GM18511 (cell line): Measurements from ENCODE around the gene GRM1.

Experiments
- ATAC-seq: cut with Tn5 transposase; IDR thresholded peaks from one replicate; pipeline ENCODE4 v1.9.1; 2021; ENCODE audit warnings: mild to moderate bottlenecking, moderate library complexity; ENCODE audit not compliant: unreplicated experiment

Gene GRM1

GRCh38 chr6:146095481-146095880 is 66.6 kb downstream of the GRM1 start:
- ATAC-seq, result no peak

- no peak for ATAC-seq
Measured at GRCh38 chr6:146097586-146097985, 68.7 kb downstream of the GRM1 start.

- ATAC-seq, result no peak
Measured at GRCh38 chr6:146100776-146101175, 71.9 kb downstream of the GRM1 start.

DNA sequence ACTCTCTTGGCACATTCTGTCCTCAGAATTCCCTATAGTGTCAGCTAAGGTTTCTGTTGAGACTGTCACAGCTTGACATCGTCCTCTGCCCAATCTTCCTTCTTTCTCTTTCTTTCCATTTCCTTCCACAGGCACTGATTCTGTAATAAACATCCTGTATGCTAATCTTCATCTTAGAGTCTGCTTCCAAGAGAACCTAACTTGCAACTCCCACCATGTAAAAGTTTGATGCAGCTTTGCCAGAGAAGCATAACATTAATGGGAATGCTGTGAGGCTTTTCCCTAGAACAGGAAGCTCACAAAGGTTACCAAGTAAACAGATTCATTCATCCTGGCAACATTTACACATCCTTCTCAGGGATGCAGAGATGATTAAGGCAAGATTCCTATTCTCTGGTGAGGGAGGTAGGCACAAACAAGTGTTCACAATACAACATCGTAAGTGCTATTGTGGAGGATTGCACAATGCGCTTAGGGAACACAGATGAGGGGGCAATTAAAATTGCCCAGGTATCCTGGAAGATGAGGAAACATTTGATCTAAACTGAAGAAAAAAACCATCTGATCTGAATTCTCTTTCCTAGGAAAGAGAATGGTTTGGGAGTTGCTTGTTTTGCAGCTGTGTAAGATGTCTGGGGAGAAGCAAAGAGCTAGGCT is 74.7 kb downstream of the GRM1 start:
- no peak for ATAC-seq

- no peak for ATAC-seq
Measured at GRCh38 chr6:146106532-146106931, 77.7 kb downstream of the GRM1 start.

GRCh38 chr6:146110990-146111389 is 82.1 kb downstream of the GRM1 start:
- no peak for ATAC-seq

DNA sequence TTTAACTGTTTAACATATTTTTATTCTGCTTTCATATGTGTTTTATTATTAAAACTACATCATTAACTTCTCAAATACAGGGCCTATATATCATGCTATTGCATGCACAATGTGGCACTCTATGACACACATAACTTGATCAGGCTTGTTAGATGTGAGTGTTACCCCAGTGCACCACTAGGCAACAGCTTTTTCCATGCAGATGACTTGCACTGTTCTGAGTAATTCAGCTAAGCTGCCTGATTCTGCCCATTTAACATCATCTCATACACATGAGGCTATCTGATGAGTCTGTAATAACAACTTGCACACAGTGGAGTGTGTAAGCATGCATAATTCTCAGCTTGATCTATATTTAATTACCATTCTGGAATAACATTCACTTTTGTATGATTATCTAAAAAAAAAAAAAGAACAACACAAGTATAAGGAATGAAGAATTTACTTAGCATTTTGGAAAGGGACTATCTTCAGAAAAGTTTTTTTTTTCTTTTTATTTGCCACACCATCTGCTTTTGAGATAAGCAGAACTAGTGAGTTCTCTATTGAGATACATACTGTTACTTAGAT is 83.1 kb downstream of the GRM1 start:
- ATAC-seq, result no peak

DNA sequence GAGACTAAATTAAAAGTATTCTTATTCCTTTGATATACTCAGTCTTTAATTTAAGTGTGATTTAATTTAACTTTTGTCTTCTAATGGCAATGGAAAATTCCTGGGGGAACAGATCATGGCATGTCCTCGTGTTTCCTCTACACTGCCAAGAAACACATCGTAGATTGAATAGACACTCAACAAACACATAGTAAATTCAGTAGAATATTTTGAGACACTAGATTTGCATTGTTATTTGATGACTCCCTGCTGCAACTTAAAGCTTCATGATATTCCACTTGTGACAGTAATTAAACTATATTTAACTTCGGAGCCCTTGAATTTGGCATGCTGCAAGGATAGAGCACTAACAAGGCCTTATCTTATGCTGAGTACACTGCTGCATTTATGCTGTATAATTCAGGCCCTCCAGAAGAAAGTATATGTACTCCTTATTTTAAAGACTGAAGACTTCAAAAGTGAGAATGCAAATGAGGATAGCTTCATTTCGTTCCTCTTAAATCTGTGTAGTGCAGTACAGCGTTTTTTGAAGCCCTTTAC is 84.3 kb downstream of the GRM1 start:
- no peak for ATAC-seq

DNA sequence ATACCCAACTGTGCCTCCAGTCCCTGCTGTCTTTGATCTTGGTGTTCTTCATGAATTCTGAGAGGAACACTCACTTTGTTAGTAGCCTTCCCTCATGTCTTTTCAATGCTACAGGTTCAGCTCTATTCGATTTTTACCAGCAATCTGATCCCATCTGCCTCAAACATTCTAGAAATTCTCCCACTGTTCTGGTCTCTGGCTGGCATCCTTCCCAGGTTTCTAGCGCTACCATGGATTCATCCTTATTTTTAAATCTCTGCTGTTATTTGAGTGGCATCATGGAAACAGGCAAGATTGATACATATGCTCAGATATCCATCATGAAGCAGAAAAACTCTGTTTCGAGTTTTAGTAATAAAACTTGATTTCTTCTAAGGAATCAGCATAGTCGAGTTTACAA is 94.8 kb downstream of the GRM1 start:
- ATAC-seq, result no peak

- ATAC-seq, result no peak
Measured at GRCh38 chr6:146127447-146128215, 98.8 kb downstream of the GRM1 start.

- no peak for ATAC-seq
Measured at GRCh38 chr6:146133866-146134265, 105.0 kb downstream of the GRM1 start.

GRCh38 chr6:146135167-146135566 is 106.3 kb downstream of the GRM1 start:
- ATAC-seq, result no peak

- ATAC-seq, result no peak
Measured at GRCh38 chr6:146146836-146147235, 118.0 kb downstream of the GRM1 start.

DNA sequence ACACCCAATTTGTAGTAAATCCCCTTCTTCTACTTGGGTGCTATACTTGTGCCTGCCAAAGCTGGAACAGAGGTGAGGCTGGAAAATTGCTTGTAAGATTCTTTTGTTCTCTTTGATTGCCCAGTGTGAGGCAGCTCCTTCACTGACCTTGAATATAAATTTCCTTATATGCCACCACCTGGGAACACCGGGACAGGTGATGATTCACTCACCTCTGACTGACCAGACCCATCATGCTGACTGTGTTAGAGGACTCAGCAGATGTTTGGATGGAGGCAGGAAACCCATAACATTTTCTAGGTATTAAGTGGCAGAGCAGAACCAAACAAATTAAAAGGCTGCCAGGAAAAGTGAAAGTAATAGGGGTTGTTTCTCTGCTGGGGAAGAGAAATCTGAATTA is 120.9 kb downstream of the GRM1 start:
- ATAC-seq, result no peak

GRCh38 chr6:146153040-146153758 is 124.3 kb downstream of the GRM1 start:
- peak; percentile 96 for ATAC-seq

DNA sequence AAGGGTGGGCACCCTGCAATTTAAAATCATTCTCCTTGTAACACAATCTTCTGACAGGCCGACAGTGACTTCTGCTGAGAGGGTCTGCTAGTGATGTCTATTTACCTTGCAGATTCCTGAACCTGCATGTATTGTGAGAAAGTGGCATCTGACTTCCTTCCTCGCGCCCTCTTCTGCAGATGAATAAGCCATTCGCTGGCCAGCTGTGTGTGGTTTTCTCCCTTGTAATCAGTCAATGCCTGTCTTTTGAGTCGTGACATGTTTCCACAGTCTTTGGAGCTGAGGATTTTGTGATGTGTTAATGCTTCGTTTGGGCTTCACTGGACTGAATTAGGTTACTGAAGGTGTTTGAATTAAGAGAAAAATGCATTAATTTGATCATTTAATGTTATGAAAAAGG is 125.3 kb downstream of the GRM1 start:
- peak; percentile 28 for ATAC-seq

DNA sequence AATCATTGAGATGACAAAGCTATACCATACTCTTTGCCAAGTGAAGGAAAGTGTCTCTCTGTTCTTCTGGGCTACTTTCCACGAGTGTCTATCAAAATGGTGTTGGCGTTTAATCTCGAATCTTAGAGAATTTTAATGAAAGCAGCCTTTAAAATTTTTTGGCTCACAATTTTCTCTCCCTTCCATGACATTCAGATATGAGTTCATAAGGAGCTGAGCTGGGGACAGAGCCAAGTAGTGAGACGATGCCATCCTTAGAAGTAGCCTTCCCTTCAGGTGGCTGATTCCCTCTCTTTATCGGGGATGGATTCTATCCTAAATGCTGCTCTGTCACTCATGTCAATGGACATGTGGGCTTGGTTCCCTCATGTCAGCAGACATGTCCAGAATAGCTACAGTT is 132.8 kb downstream of the GRM1 start:
- ATAC-seq, result no peak

DNA sequence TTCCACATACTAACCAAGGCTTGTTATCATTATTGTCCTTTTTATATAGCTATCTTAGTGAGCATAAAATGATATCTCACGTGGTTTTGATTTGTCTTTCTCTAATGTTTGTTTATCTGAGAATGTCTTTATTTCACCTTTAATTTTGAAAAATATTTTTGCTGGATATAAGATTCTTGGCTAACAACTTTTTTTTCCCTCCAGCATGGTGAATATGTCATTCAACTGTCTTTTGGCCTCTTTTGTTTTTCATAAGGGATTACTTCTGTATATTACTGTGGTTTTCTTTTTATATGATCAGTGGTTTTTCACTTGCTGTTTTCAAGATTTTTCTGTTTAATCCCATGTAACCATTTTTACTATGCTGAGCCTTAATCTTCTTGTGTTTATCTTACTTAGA is 141.0 kb downstream of the GRM1 start:
- no peak for ATAC-seq

GRCh38 chr6:146177785-146178184 is 148.9 kb downstream of the GRM1 start:
- ATAC-seq, result no peak

DNA sequence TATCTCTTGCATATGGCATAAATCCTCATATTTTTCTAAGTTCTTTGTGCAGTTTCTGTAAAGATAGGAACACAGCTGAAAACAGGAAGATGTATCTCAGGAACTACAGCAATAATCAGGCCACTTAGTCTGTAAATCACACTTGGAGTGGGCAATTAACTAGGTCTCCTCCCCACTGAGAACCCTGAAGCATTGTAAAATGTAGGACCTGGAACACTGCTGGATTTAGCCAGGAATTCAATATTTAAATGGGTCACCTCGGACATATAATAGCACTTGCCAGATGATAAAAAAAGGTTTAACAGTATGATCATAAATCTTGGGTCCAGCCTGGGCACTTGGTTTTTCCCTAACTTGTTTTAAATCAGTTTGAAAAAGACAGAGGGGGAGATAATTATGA is 155.0 kb downstream of the GRM1 start:
- ATAC-seq, result no peak

GRCh38 chr6:146184701-146185100 is 155.8 kb downstream of the GRM1 start:
- ATAC-seq, result no peak
